CD4-positive, alpha-beta T cell treated with Interleukin-4 for 1 hour (primary cell): ENCODE results near the gene OR2A7.
"Not testable (repeated sequence)": the region's sequence is repeated elsewhere in the genome, so short reads cannot be mapped to it uniquely, and the experiment has no call there.

Experiments
- DNase-seq, 2 donors: peaks; one replicate each; pipeline ENCODE4 v3.0.0-alpha.2; 2020 to 2022

OR2A7 gene

DNA sequence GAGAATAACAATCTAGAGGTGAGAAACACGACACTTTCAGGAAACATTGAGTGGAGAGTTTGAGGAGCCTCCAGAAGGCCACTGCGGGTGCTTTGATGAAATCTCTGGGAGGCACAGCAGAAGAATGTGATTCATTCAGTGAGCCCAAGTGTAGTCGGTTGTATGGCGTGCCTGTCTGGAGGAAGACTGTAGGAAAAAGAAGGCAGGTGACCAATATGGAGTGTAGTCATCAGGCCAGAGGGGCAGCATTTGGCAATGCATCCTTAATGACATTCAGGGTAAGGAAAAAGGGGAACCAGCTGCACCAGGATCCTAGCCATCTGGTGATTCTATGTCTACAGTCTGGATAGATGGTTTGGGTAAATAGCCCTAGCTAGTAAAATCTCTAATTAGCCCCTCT lies 12.3 kb downstream of the OR2A7 start:
- not testable (repeated sequence) for DNase-seq

- not testable (repeated sequence) for DNase-seq
Measured at GRCh38 chr7:144247674-144248330, 16.8 kb downstream of the OR2A7 start.

DNA sequence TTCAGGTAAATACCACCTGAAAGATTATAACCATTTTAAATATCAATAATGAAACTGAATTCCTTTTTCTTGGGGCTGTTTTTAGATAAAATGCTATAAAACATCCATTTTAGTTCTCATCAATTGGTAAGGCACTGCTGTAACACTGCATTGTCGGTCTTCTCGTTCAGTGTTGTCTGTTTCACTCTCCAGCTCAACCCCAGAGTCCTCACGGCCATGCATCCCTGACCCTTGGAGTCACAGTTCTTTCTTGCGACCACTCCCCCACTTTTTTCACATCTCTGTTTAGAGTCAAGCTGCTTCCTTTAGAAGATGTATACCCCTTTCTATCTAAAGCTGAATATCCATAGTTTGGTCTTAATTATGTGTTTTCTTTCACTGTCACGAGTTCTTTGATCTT lies 17.6 kb downstream of the OR2A7 start:
- not testable (repeated sequence) for DNase-seq

DNA sequence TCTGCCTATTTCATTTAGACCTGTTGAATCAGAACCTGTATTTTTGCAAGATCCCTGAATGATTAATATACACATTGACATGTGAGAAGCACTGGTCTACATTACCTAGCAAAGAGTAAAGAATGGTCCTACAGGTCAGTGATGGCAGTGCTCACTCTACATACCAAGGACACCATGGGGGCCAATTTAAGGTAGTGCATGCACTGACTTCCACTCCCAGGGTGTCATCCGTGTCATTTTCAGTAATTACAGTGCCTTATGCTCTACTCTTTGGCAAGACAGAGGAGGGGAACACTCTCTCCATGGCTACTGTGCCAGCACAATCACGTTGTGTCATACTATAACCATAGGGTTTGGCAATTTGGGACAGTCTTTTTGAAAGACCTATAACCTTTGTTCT lies 19.2 kb downstream of the OR2A7 start:
- DNase-seq: not testable (repeated sequence)

DNA sequence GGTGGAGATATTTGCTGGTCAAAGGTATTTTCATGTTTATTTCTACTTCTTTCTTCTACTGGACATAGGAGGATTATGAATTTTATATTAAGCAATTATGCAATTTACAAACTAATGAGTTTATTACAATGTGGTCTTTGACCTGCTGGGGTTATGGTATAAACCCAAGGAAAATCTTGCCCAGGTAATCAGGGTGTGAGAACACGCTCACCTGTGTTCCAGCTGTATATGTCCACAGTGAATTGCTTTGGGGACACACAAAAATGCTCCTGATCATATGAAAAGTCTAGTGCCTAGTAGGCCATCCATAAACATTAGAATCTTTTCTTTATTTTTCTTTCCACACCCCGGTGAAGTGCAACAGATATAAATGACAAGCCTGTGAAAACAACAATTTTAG lies 25.2 kb downstream of the OR2A7 start, which contains the start of gene OR2A42:
OR2A42 (minus strand) TSS at position 241 of the 400 bp plus-strand sequence. CDS start 6,762 bp downstream, outside the sequence.
- not testable (repeated sequence) for DNase-seq

GRCh38 chr7:144238530-144239082 lies 26.0 kb downstream of the OR2A7 start:
- not testable (repeated sequence) for DNase-seq

DNA sequence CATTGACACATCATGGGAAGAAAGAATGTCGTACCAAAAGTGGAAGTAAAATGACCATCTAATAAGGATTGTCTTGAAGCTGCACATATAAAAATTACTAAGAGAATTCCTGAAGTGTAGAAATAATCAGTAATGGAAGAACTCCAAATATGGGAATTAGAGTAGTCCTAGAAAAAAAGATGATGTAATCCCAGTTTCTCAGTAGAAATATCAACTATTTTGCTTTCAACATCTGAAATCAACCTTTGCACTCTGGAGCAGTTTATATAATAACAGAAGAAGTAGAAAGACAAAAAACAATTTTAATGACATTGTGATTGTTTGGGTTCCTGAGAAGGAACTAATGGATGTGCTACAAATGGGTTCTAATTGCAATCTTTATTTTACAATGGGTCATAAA lies 31.6 kb downstream of the OR2A7 start:
- not testable (repeated sequence) for DNase-seq

- DNase-seq: not testable (repeated sequence)
Measured at GRCh38 chr7:144231027-144231426, 33.6 kb downstream of the OR2A7 start.

GRCh38 chr7:144228810-144229209 lies 35.8 kb downstream of the OR2A7 start:
- not testable (repeated sequence) for DNase-seq

DNA sequence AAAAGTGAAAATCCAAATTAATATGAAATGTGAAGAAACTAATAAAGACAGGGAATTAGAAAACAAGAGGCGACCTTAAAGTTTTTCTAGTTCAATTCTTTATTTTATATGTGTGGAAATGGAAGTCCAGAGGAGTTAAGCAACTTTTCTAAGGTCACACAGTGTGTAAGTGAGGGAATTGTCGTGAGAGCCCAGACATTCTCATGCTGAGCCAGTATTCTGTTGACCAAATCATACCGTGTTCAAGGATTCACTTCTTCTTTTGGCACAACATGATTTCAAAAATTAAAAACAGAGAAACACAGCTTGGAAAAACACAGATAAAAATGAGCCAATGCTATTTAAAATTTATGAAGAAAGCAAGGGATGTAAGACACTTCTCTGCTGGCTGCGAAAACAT lies 37.7 kb downstream of the OR2A7 start:
- DNase-seq: not testable (repeated sequence)

DNA sequence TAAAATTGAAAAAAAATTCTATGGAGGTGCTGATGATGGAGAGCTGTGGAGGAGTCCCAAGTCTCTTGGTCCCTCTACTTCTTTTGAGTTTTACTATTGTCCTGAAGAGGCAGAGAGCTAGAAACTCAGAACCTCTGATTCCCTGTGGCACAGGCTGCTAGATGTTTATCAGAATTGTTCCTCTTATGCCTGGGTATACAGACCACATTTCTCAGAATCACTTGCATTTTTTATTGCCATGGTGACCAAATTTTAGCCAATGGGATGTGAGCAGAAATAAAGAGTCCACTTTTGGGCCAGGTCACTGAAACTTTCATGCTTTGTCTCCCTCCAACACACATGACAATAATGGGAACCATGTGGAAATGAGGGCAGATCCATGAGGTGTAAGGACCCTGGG lies 40.9 kb downstream of the OR2A7 start:
- not testable (repeated sequence) for DNase-seq

DNA sequence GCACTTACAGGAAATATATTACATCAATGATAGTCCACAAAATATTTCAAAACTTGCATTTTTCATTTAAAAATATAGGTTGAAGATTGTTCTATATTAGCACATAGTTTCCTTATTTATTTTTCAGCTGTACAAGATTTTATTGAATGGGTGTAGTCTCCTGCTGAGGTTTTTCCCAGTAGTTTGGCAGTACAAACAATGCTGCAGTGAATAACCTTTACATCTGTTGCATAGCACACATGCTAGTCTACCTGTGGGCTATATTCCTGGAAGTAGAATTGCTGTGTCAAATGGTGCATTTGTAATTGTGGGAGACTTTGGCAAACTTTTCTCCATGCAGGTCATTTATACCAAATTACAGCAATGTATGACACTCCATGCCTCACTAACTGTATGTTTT lies 44.1 kb downstream of the OR2A7 start:
- DNase-seq: not testable (repeated sequence)

DNA sequence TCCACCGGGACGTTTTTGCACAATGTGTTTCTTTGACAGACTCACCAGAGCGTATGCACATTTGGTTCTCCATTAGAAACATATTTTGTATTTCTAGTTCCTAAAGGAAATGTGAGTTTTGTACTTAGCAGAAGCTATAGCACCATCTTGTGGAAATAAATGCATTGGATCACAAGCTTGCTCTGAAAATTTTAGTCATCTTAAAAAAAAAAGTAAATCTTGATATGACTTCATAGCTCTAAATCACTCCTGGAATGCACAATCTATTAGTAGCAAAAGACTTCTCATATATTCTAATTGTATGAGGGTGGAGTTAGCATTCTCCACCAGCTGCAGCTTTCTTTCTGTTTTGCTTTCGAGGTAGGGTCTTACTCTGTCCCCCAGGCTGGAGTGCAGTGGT lies 45.4 kb downstream of the OR2A7 start:
- not testable (repeated sequence) for DNase-seq

GRCh38 chr7:144218581-144218980 lies 46.0 kb downstream of the OR2A7 start:
- not testable (repeated sequence) for DNase-seq

- not testable (repeated sequence) for DNase-seq
Measured at GRCh38 chr7:144217200-144217599, 47.4 kb downstream of the OR2A7 start.
